Upper lobe of left lung (tissue), 4 donors: Measurements from ENCODE around the gene OR2H2.

Source experiments
- POLR2A ChIP-seq, 4 donors: fragments of 450-650 bp; IDR thresholded peaks; one replicate each; pipeline ENCODE4 v1.5.1; 2016 to 2017; ENCODE audit warnings: antibody characterized with exemption in 4 of 4, mild to moderate bottlenecking in 2 of 4
- POLR2AphosphoS5 ChIP-seq, 2 donors: sonication (generic); formaldehyde crosslinking; IDR thresholded peaks; one replicate each; pipeline ENCODE4 v1.5.1; 2017; ENCODE audit warnings: antibody characterized with exemption in 2 of 2
- TF ChIP-seq, protein P1 (sequence below), 6 experiments: fragments of 450-650 bp in 4 of 6; fragments of 200-600 bp in 2 of 6; sonication (generic) in 2 of 6; IDR thresholded peaks; one replicate each; pipeline ENCODE4 v1.5.1; 2016 to 2019; ENCODE audit warnings: antibody characterized with exemption in 6 of 6

DNA sequence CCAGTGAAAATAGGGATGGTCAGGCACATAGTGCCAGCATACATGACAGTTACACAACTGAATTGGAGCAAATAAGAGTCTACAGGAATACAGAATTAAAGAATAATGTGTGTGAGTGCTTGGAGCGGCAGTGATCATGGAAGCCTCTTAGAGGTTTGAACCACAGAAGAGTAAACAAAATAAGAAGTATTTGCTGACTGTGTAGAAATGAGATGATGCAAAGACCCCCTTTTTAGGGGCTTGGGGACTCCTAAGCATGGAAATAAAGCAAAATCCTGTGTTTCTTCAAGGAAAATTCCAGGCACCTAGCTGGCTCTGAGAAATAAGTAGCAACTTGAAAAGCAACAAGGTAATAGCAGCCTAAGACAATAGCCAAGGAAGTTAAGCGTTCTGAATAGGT is 6.8 kb downstream of the OR2H2 start:
- TF ChIP-seq POLR2A (IDR thresholded peaks at IDR 0.05) (no peak), POLR2AphosphoS5 (IDR thresholded peaks at IDR 0.05) (no peak)
- TF ChIP-seq, protein P1, sequence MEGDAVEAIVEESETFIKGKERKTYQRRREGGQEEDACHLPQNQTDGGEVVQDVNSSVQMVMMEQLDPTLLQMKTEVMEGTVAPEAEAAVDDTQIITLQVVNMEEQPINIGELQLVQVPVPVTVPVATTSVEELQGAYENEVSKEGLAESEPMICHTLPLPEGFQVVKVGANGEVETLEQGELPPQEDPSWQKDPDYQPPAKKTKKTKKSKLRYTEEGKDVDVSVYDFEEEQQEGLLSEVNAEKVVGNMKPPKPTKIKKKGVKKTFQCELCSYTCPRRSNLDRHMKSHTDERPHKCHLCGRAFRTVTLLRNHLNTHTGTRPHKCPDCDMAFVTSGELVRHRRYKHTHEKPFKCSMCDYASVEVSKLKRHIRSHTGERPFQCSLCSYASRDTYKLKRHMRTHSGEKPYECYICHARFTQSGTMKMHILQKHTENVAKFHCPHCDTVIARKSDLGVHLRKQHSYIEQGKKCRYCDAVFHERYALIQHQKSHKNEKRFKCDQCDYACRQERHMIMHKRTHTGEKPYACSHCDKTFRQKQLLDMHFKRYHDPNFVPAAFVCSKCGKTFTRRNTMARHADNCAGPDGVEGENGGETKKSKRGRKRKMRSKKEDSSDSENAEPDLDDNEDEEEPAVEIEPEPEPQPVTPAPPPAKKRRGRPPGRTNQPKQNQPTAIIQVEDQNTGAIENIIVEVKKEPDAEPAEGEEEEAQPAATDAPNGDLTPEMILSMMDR (IDR thresholded peaks at IDR 0.05): no peak
